ENCODE measurements around the gene ISG20. TPM values are rescaled to one million over a fixed set of nuclear protein-coding genes. Genes with fewer than 3 reads are reported as not detected.

ISG20 gene
- total RNA-seq, 4 donors from 2014 or later, result 50.3 to 90.0 (median 70.6) TPM

DNA sequence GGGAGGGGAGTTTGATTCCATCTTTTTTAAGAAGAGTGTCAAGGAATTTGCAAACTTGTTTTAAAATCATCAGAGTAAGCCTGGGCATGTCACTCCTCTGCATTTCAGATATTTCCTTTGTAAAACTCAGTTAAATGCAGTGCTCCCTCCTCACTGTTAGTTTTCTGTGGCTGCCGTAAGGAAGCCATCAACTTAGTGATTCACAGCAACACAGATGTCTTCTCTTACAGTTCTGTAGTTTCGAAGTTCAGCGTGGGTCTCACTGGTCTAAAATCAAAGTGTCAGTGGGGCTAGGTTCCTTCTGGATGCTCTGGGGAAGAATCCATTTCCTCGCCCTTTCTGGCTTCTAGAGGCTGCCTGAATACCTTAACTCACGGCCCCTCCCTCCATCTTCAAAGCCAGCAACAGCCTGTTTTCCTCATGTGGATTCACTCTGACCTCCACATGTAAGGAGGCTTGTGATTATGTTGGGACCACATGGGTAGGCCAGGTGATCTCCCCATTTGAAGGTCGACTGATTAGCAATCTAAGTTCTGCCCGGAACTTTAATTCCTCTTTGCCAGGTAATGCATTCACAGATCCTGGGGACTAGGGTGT lies 12.4 kb downstream of the ISG20 start:
- peak in 2 of 3 donors; percentile 6 to 19 for DNase-seq
- peaks cover 0 to 26% (median 24%) of the 10 kb centered on the region in 4 donors for H3K4me1 ChIP-seq
- H3K4me3 ChIP-seq, result no peak overlapping the region
- H3K27ac ChIP-seq, result no peak overlapping the region
- no peaks in the 10 kb centered on the region for H3K36me3 ChIP-seq
- TF ChIP-seq POLR2A (IDR thresholded peaks at IDR 0.05), result no peak
- TF ChIP-seq, protein P1, sequence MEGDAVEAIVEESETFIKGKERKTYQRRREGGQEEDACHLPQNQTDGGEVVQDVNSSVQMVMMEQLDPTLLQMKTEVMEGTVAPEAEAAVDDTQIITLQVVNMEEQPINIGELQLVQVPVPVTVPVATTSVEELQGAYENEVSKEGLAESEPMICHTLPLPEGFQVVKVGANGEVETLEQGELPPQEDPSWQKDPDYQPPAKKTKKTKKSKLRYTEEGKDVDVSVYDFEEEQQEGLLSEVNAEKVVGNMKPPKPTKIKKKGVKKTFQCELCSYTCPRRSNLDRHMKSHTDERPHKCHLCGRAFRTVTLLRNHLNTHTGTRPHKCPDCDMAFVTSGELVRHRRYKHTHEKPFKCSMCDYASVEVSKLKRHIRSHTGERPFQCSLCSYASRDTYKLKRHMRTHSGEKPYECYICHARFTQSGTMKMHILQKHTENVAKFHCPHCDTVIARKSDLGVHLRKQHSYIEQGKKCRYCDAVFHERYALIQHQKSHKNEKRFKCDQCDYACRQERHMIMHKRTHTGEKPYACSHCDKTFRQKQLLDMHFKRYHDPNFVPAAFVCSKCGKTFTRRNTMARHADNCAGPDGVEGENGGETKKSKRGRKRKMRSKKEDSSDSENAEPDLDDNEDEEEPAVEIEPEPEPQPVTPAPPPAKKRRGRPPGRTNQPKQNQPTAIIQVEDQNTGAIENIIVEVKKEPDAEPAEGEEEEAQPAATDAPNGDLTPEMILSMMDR (IDR thresholded peaks at IDR 0.05), result no peak
- H3K9me3 ChIP-seq, result no peaks in the 10 kb centered on the region
- no peaks in the 10 kb centered on the region for H3K27me3 ChIP-seq

- Histone ChIP-seq H3K36me3 (no peaks in the 10 kb centered on the region), H3K27ac (no peak overlapping the region), H3K27me3 (no peaks in the 10 kb centered on the region), H3K9me3 (no peaks in the 10 kb centered on the region), H3K4me1 (peaks cover 0 to 26% (median 23%) of the 10 kb centered on the region in 4 donors), H3K4me3 (no peak overlapping the region)
- DNase-seq, result peak in 2 of 3 donors; percentile 14 to 45
- TF ChIP-seq, protein P1 (IDR thresholded peaks at IDR 0.05), result no peak
- TF ChIP-seq POLR2A (IDR thresholded peaks at IDR 0.05), result no peak
Measured at GRCh38 chr15:88651971-88652370, 13.2 kb downstream of the ISG20 start.

- peak in 1 of 3 donors; percentile 25 for DNase-seq
- Histone ChIP-seq H3K4me1 (peaks cover 0 to 28% (median 20%) of the 10 kb centered on the region in 4 donors), H3K27ac (no peak overlapping the region), H3K27me3 (no peaks in the 10 kb centered on the region), H3K4me3 (no peak overlapping the region), H3K36me3 (no peaks in the 10 kb centered on the region), H3K9me3 (no peaks in the 10 kb centered on the region)
- TF ChIP-seq POLR2A (IDR thresholded peaks at IDR 0.05), result no peak
- TF ChIP-seq, protein P1 (IDR thresholded peaks at IDR 0.05), result no peak
Measured at GRCh38 chr15:88652456-88653199, 13.8 kb downstream of the ISG20 start.

DNA sequence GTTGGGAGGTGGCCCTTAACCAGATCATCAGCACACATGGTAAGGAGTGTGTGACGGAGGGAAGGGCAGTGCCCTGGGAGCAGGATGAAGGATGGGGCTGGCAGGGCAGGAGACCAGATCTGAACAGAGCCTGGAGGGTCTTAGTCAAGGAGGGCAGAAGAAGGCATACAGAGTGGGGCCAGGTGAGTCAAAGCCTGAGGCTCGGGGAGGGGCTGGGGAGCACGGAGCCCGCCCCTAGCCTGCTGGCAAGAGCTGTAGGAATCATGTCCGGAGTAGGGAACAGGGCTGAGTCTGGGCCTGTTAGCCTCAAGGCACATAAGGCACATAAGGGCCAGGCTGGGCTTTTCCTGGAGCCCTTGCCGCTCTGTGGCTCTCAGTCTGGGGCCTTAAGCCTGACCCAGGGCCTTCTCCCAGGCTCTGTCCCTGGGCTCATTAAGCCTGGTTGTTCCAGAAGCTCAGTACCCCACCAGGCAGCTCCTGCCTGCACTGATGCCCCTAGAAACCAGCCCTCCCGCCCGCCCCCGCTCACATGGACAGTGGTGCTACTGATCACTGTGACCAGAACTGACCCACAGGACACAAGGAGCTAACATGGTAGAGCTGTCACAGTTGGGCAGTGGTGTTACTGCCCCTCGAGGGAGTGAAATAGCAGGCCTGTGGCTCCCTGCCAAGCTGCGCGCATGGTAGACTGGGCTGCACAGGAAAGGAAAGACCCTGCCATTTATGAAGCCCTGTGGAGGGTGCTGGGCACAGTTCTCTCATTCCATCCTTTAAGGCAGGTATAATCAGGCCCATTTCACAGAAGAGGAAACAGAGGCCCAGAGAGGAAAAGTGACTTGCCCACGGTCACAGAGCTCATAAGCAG lies 14.6 kb downstream of the ISG20 start:
- H3K36me3 ChIP-seq, result no peaks in the 10 kb centered on the region
- no peaks in the 10 kb centered on the region for H3K27me3 ChIP-seq
- TF ChIP-seq POLR2A (IDR thresholded peaks at IDR 0.05), result no peak
- TF ChIP-seq, protein P1 (IDR thresholded peaks at IDR 0.05), result no peak
- peak in 1 of 3 donors; percentile 42 for DNase-seq
- H3K4me3 ChIP-seq, result no peak overlapping the region
- H3K9me3 ChIP-seq, result no peaks in the 10 kb centered on the region
- peak overlapping the region in 1 of 4 donors; percentile 25 for H3K27ac ChIP-seq
- H3K4me1 ChIP-seq, result peaks cover 0 to 22% (median 13%) of the 10 kb centered on the region in 4 donors

DNA sequence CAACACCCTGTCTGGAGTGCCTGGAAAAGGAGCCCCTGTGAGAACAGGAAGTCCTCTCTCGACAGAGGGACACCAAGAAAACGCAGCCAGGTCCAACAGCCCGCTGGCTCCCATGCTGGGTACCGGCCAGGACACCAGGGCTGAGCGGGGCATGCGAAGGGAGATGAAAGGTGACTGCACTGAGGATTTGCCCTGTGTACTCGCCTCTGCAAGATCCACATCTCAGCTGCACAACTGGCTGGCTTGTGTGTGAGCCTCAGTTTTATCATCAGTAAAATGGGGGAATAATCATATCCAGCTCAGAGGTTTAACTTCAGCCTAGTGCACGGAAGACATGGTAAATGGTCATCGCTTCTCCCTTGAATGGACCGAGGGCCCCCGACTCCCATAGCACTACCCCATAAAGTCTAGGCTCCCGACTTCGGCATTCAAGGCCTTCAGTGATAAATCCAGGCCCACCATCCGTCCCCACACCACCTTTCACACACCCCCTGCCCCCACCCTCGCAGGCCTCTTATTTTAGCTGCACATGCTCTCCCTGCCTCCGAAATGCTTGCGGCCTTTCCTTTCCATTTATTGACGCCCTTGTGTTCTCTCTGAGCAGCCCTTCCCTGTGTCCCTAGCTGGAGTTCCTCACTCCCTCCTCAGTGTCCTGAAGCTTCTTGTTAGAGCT lies 15.8 kb downstream of the ISG20 start:
- Histone ChIP-seq H3K4me1 (peaks cover 0 to 13% (median 4%) of the 10 kb centered on the region in 4 donors), H3K27me3 (no peaks in the 10 kb centered on the region), H3K27ac (peak overlapping the region in 1 of 4 donors; percentile 79), H3K4me3 (no peak overlapping the region), H3K36me3 (no peaks in the 10 kb centered on the region), H3K9me3 (no peaks in the 10 kb centered on the region)
- TF ChIP-seq, protein P1 (IDR thresholded peaks at IDR 0.05), result no peak
- peak in 1 of 3 donors; percentile 36 for DNase-seq
